HG02623 (cell line): ENCODE data around the gene GNAQ.
A peak's percentile ranks its signal among the peaks of the same experiment; 100 is the strongest.

ENCODE experiments used
- ATAC-seq: cut with Tn5 transposase; IDR thresholded peaks from one replicate; pipeline ENCODE4 v1.9.1; 2021; ENCODE audit warnings: moderate library complexity; ENCODE audit not compliant: unreplicated experiment

GNAQ gene

GRCh38 chr9:77851882-77852595, 179.6 kb downstream of the GNAQ start:
- ATAC-seq: no peak

GRCh38 chr9:77848897-77849296, 182.7 kb downstream of the GNAQ start:
- no peak for ATAC-seq

GRCh38 chr9:77848404-77848803, 183.2 kb downstream of the GNAQ start:
- no peak for ATAC-seq

GRCh38 chr9:77847626-77848025, 184.0 kb downstream of the GNAQ start:
- ATAC-seq: no peak

- no peak for ATAC-seq
Measured at GRCh38 chr9:77847059-77847499, 184.5 kb downstream of the GNAQ start.

GRCh38 chr9:77844415-77844814, 187.2 kb downstream of the GNAQ start:
- no peak for ATAC-seq

GRCh38 chr9:77843871-77844155, 187.8 kb downstream of the GNAQ start:
- no peak for ATAC-seq

GRCh38 chr9:77843076-77843870, 188.3 kb downstream of the GNAQ start:
- no peak for ATAC-seq

- peak; percentile 78 for ATAC-seq
Measured at GRCh38 chr9:77841739-77842386, 189.7 kb downstream of the GNAQ start.

GRCh38 chr9:77839459-77840140, 192.0 kb downstream of the GNAQ start:
- ATAC-seq: no peak

- no peak for ATAC-seq
Measured at GRCh38 chr9:77838986-77839385, 192.6 kb downstream of the GNAQ start.

GRCh38 chr9:77834898-77835488, 196.6 kb downstream of the GNAQ start:
- no peak for ATAC-seq

GRCh38 chr9:77833561-77834429, 197.8 kb downstream of the GNAQ start:
- ATAC-seq: no peak

GRCh38 chr9:77832639-77833038, 199.0 kb downstream of the GNAQ start:
- no peak for ATAC-seq

GRCh38 chr9:77831781-77832180, 199.8 kb downstream of the GNAQ start:
- ATAC-seq: no peak

GRCh38 chr9:77830618-77831285, 200.9 kb downstream of the GNAQ start:
- no peak for ATAC-seq

GRCh38 chr9:77829420-77829819, 202.2 kb downstream of the GNAQ start:
- ATAC-seq: no peak

GRCh38 chr9:77827104-77827784, 204.4 kb downstream of the GNAQ start:
- peak; percentile 45 for ATAC-seq

- ATAC-seq: no peak
Measured at GRCh38 chr9:77826621-77827020, 205.0 kb downstream of the GNAQ start.
